Fibroblast of lung (primary cell): Measurements from ENCODE around the gene KIF13A.
"Not testable (repeated sequence)": the region's sequence is repeated elsewhere in the genome, so short reads cannot be mapped to it uniquely, and the experiment has no call there.

Experiments
- CTCF ChIP-seq, 2 donors: IDR thresholded peaks in 1 of 2; conservative IDR thresholded peaks in 1 of 2; 1 replicate in 1 of 2; 2 replicates in 1 of 2; pipeline ENCODE4 v1.5.1; 2011 to 2012; ENCODE audit warnings: low read length in 2 of 2, control low read depth in 1 of 2, inconsistent platforms in 1 of 2, low read depth in 1 of 2, mild to moderate bottlenecking in 1 of 2
- EZH2 ChIP-seq: IDR thresholded peaks from 2 replicates; pipeline ENCODE4 v1.5.1; 2012; ENCODE audit warnings: low read length, control low read depth, mild to moderate bottlenecking; ENCODE audit errors: missing control alignments

- not testable (repeated sequence) for TF ChIP-seq CTCF (conservative IDR thresholded peaks at IDR 0.05 in 1 of 2, IDR thresholded peaks at IDR 0.05 in 1 of 2; ENCODE audit: low read depth in 1 of 2, low read length in 2 of 2); EZH2
These were observed 11.2 kb downstream of the KIF13A start for GRCh38 chr6:17976258-17976657.
